H1 (cell line): ENCODE measurements around the gene OPCML. TPM values are rescaled to one million over a fixed set of nuclear protein-coding genes. Genes with fewer than 3 reads are reported as not detected.

Experiments used
- CTCF ChIA-PET: fragments of 300-600 bp; sonication (Branson Sonifier 250); formaldehyde crosslinking; loops from one replicate; lab custom pipeline; 2021; ENCODE audit not compliant: partially characterized antibody; lab: Charles Lee
- POLR2A ChIA-PET: fragments of 300-600 bp; sonication (Branson Sonifier 250); formaldehyde crosslinking; loops from one replicate; lab custom pipeline; 2021; ENCODE audit warnings: inconsistent platforms; ENCODE audit not compliant: partially characterized antibody; lab: Charles Lee
- DNase-seq, 2 experiments: peaks; one replicate each; pipeline versions ENCODE4 v3.0.0 to v3.0.0-alpha.2; 2010 to 2022; ENCODE audit warnings: low spot score in 2 of 2, low read depth in 1 of 2, mixed read lengths in 1 of 2
- FAIRE-seq: peaks from 2 replicates; lab custom pipeline; 2011; peaks lifted over from hg19 to GRCh38; lab: Jason Lieb, UNC
- H2AFZ ChIP-seq: 2 replicates; pipeline ENCODE4 v1.8.1; 2012; ENCODE audit warnings: low read length, inconsistent platforms
- H2AK5ac ChIP-seq: 2 replicates; pipeline ENCODE4 v1.6.1; 2013; ENCODE audit warnings: low read depth, low read length
- H2BK120ac ChIP-seq: replicated peaks from 2 replicates; pipeline ENCODE3; 2013; ENCODE audit warnings: low read depth, low read length, inconsistent platforms
- H2BK12ac ChIP-seq: 2 replicates; pipeline ENCODE4 v1.6.1; 2013; ENCODE audit warnings: low read depth, low read length
- H2BK15ac ChIP-seq: 2 replicates; pipeline ENCODE4 v1.6.1; 2013; ENCODE audit warnings: low read length
- H2BK20ac ChIP-seq: 2 replicates; pipeline ENCODE4 v1.6.1; 2013; ENCODE audit warnings: low read length
- H2BK5ac ChIP-seq: 2 replicates; pipeline ENCODE4 v1.6.1; 2013; ENCODE audit warnings: low read depth, low read length
- H3K14ac ChIP-seq: 2 replicates; pipeline ENCODE4 v1.6.1; 2013; ENCODE audit warnings: inconsistent platforms; ENCODE audit not compliant: insufficient read length
- H3K18ac ChIP-seq: 2 replicates; pipeline ENCODE4 v1.6.1; 2013; ENCODE audit warnings: low read length; ENCODE audit errors: extremely low read depth
- H3K23ac ChIP-seq: 2 replicates; pipeline ENCODE4 v1.6.1; 2013; ENCODE audit warnings: inconsistent platforms; ENCODE audit not compliant: insufficient read length
- H3K23me2 ChIP-seq: 2 replicates; pipeline ENCODE4 v1.6.1; 2013; ENCODE audit warnings: low read depth, low read length
- H3K27ac ChIP-seq: 2 replicates; pipeline ENCODE4 v1.6.1; 2011; ENCODE audit warnings: low read depth, low read length, inconsistent platforms
- H3K27me3 ChIP-seq, 4 experiments: replicated peaks in 1 of 4; 1 replicate in 1 of 4; 2 replicates in 3 of 4; pipeline versions ENCODE4 v1.6.1 to v1.8.1; 2011 to 2013; ENCODE audit warnings: low read length in 3 of 4, mild to moderate bottlenecking in 3 of 4, inconsistent platforms in 2 of 4, mixed read lengths in 2 of 4, moderate library complexity in 1 of 4; ENCODE audit not compliant: control insufficient read depth in 3 of 4, insufficient read depth in 3 of 4; ENCODE audit errors: extremely low read depth in 1 of 4
- H3K36me3 ChIP-seq, 4 experiments: 2 replicates each; pipeline versions ENCODE4 v1.6.1 to v1.8.1; 2011 to 2013; ENCODE audit warnings: mild to moderate bottlenecking in 4 of 4, low read length in 3 of 4, moderate library complexity in 2 of 4, control low read depth in 1 of 4, inconsistent platforms in 1 of 4; ENCODE audit not compliant: insufficient read depth in 4 of 4, control insufficient read depth in 2 of 4
- H3K4ac ChIP-seq: replicated peaks from 2 replicates; pipeline ENCODE3; 2013; ENCODE audit warnings: low read length, low read depth, mixed read lengths, inconsistent platforms; ENCODE audit not compliant: insufficient read length
- H3K4me1 ChIP-seq, 4 experiments: replicated peaks in 1 of 4; 1 replicate in 1 of 4; 2 replicates in 3 of 4; pipeline versions ENCODE4 v1.6.1 to v1.8.1; 2011 to 2013; ENCODE audit warnings: low read length in 3 of 4, inconsistent platforms in 2 of 4, mixed read lengths in 1 of 4; ENCODE audit not compliant: insufficient read depth in 4 of 4, control insufficient read depth in 3 of 4
- H3K4me2 ChIP-seq, 2 experiments: 2 replicates each; pipeline versions ENCODE4 v1.6.1 to v1.8.1; 2011 to 2013; ENCODE audit warnings: low read depth in 2 of 2, low read length in 2 of 2, control low read depth in 1 of 2, inconsistent platforms in 1 of 2, mild to moderate bottlenecking in 1 of 2; ENCODE audit not compliant: insufficient read depth in 1 of 2
- H3K4me3 ChIP-seq, 4 experiments: fragments of 200-600, 300-600 bp in 1 of 4; sonication (generic), shearing (Covaris generic), sonication (Bioruptor Twin) in 1 of 4; 2 replicates each; pipeline versions ENCODE4 v1.5.1 to v1.8.1; 2011 to 2016; ENCODE audit warnings: low read length in 4 of 4, low read depth in 3 of 4, control low read depth in 2 of 4, inconsistent platforms in 2 of 4, mild to moderate bottlenecking in 2 of 4, mixed read lengths in 1 of 4, moderate library complexity in 1 of 4; ENCODE audit not compliant: insufficient read depth in 2 of 4; ENCODE audit errors: extremely low read depth in 1 of 4
- H3K56ac ChIP-seq: replicated peaks from 2 replicates; pipeline ENCODE3; 2013; ENCODE audit warnings: low read depth, mild to moderate bottlenecking, mixed read lengths, low read length, inconsistent platforms; ENCODE audit not compliant: insufficient read length
- H3K79me1 ChIP-seq: 2 replicates; pipeline ENCODE4 v1.6.1; 2013; ENCODE audit warnings: low read depth, low read length, control low read depth
- H3K79me2 ChIP-seq, 2 experiments: 2 replicates each; pipeline versions ENCODE4 v1.6.1 to v1.8.1; 2012 to 2013; ENCODE audit warnings: low read length in 2 of 2, mild to moderate bottlenecking in 2 of 2, inconsistent platforms in 1 of 2; ENCODE audit not compliant: insufficient read depth in 2 of 2, control insufficient read depth in 1 of 2
- H3K9ac ChIP-seq, 4 experiments: replicated peaks in 1 of 4; 1 replicate in 1 of 4; 2 replicates in 3 of 4; pipeline versions ENCODE4 v1.6.1 to v1.8.1; 2011 to 2013; ENCODE audit warnings: low read depth in 3 of 4, low read length in 3 of 4, control low read depth in 2 of 4, mild to moderate bottlenecking in 2 of 4, moderate library complexity in 2 of 4, inconsistent platforms in 1 of 4; ENCODE audit errors: extremely low read depth in 1 of 4
- H3K9me3 ChIP-seq, 2 experiments: 2 replicates each; pipeline versions ENCODE4 v1.6.1 to v1.8.1; 2012 to 2013; ENCODE audit warnings: mild to moderate bottlenecking in 2 of 2, moderate library complexity in 2 of 2, control low read depth in 1 of 2, inconsistent platforms in 1 of 2, low read depth in 1 of 2, low read length in 1 of 2, mixed read lengths in 1 of 2; ENCODE audit not compliant: insufficient read depth in 2 of 2
- H4K20me1 ChIP-seq, 2 experiments: replicated peaks in 1 of 2; 2 replicates each; pipeline versions ENCODE3 to v1.8.1; 2011 to 2013; ENCODE audit warnings: inconsistent platforms in 2 of 2, low read length in 2 of 2, mild to moderate bottlenecking in 1 of 2; ENCODE audit not compliant: insufficient read depth in 2 of 2, control insufficient read depth in 1 of 2
- H4K5ac ChIP-seq: 2 replicates; pipeline ENCODE4 v1.6.1; 2013; ENCODE audit warnings: low read length, low read depth, mixed read lengths, inconsistent platforms; ENCODE audit not compliant: insufficient read length
- H4K8ac ChIP-seq: 2 replicates; pipeline ENCODE4 v1.8.0; 2013; ENCODE audit warnings: mild to moderate bottlenecking, moderate library complexity, low read length, inconsistent platforms; ENCODE audit not compliant: insufficient read depth; ENCODE audit errors: extremely low read depth
- H4K91ac ChIP-seq: replicated peaks from 2 replicates; pipeline ENCODE3; 2013; ENCODE audit warnings: low read length, mixed read lengths, inconsistent platforms; ENCODE audit not compliant: insufficient read length
- ASH2L ChIP-seq: fragments of 200-600, 300-600 bp; sonication (generic); IDR thresholded peaks from one replicate; pipeline ENCODE4 v1.7.1; 2017; ENCODE audit warnings: low read length
- CREB1 ChIP-seq: IDR thresholded peaks from 2 replicates; pipeline ENCODE4 v1.6.1; 2012; ENCODE audit warnings: inconsistent platforms
- CTBP2 ChIP-seq: IDR thresholded peaks from 2 replicates; pipeline ENCODE4 v1.7.0; 2011; ENCODE audit warnings: borderline replicate concordance, mild to moderate bottlenecking, moderate library complexity, mixed read lengths, low read length; ENCODE audit not compliant: insufficient read depth, insufficient read length
- GABPA ChIP-seq: IDR thresholded peaks from 2 replicates; pipeline ENCODE4 v1.6.1; 2011; ENCODE audit warnings: mild to moderate bottlenecking, low read length, moderate library complexity, borderline replicate concordance; ENCODE audit not compliant: insufficient read depth
- JUN ChIP-seq: IDR thresholded peaks from 2 replicates; pipeline ENCODE4 v1.6.1; 2011; ENCODE audit warnings: low read depth, mild to moderate bottlenecking, improper control_type of control experiment, low read length
- SP4 ChIP-seq: IDR thresholded peaks from 2 replicates; pipeline ENCODE4 v1.6.1; 2012; ENCODE audit warnings: low read length, inconsistent platforms
- WGBS, 2 experiments: shearing (Covaris generic) in 1 of 2; methylation state at CpG; one replicate each; pipeline versions ENCODE4 v1.1.6 to v1.1.7; 2013 to 2015; ENCODE audit warnings: low lambda C conversion rate in 2 of 2, mixed read lengths in 2 of 2, inconsistent platforms in 1 of 2, low coverage in 1 of 2, missing lambda C conversion rate in 1 of 2; ENCODE audit not compliant: insufficient replicate concordance in 2 of 2, insufficient coverage in 1 of 2, insufficient read length in 1 of 2; ENCODE audit errors: extremely low coverage in 1 of 2, missing lambda C conversion rate in 1 of 2; 5-methylcytosine and 5-hydroxymethylcytosine counted together
- polyA plus RNA-seq, 7 experiments: library from polyadenylated mRNA; depleted of rRNA in 3 of 7; stranded (reverse) in 5 of 7; unstranded in 2 of 7; fragments of >200 nt in 5 of 7; fragments of 200-250 nt in 2 of 7; gene quantifications; 1 replicate in 5 of 7; 2 replicates in 1 of 7; 4 replicates in 1 of 7; pipeline versions ENCODE4 v1.2.1 to v1.2.3, GENCODE V29; 2011 to 2013; ENCODE audit warnings: missing spikeins in 2 of 7, mixed read lengths in 2 of 7
- total RNA-seq: library from RNA; stranded (reverse); fragmentation: NEBNext Ultra II Directional; extraction: Animal tissue kit (Norgen Biotek cat#: 25700); gene quantifications from 2 replicates; pipeline ENCODE4 v1.2.1, GENCODE V29; 2021

The OPCML gene
- total and polyA plus RNA-seq, 2 of the 8 experiments (the other 6 are each of a cell fraction or from before 2014, with no cell fraction given), result 2.3 to 3.1 TPM

DNA sequence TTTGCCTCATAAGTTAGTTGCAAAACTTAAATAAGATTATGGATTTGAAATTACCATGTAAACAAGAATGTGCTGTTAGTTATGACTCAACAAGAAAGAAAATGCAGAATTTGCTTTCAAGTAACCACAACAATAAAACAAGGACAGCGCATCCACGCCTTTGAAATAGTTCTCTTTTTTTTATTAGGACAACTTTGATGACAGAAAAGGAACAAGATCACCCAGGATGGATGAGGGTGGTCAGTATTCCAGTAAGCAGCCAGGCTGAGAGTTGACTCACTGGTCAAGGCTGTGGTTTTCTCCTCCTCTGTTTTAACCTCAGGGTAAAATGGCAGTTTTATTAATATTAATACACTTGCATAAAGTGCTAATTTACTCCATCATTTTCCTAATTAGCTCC lies 544.4 kb downstream of the OPCML start:
- Histone ChIP-seq H2BK5ac (no peak overlapping the region), H2BK20ac (no peak overlapping the region), H2AK5ac (no peak overlapping the region), H4K20me1 (no peaks in the 10 kb centered on the region), H3K23me2 (no peaks in the 10 kb centered on the region), H2BK12ac (no peak overlapping the region), H3K27ac (no peak overlapping the region), H2AFZ (no peak overlapping the region), H3K23ac (no peak overlapping the region), H4K5ac (no peak overlapping the region), H3K9ac (no peak overlapping the region), H3K79me2 (no peaks in the 10 kb centered on the region), H3K56ac (no peak overlapping the region), H3K4me2 (no peak overlapping the region), H3K27me3 (peaks cover 0 to 4% (median 2%) of the 10 kb centered on the region in 4 experiments; a peak in 4 of 7 replicates), H3K9me3 (no peaks in the 10 kb centered on the region), H3K79me1 (no peaks in the 10 kb centered on the region), H2BK120ac (no peak overlapping the region), H3K4me1 (peaks cover 0 to 7% (median 3%) of the 10 kb centered on the region in 4 experiments; a peak in 4 of 7 replicates), H3K18ac (no peak overlapping the region), H4K91ac (no peak overlapping the region), H3K14ac (no peak overlapping the region), H4K8ac (no peak overlapping the region), H3K4me3 (no peak overlapping the region), H3K36me3 (no peaks in the 10 kb centered on the region), H2BK15ac (no peak overlapping the region), H3K4ac (no peak overlapping the region)
- FAIRE-seq (no peak), DNase-seq (no peak)
- ChIA-PET CTCF (interaction anchor here (0.7 to 3.2 kb wide), 3 partner anchors 14 to 57 kb away, joined by 3 to 14 read pairs (median 3); no protein-coding TSS in a partner anchor), POLR2A (no interaction called here)
- WGBS, 2 experiments, result 71% methylated on average over 2 of the region's 2 CpGs; no CpG with 5 or more reads in 1 of the 2 experiments
- TF ChIP-seq SP4 (no peak), ASH2L (no peak), CTBP2 (no peak), JUN (no peak), CREB1 (no peak), GABPA (no peak)
